Measurements from ENCODE around the gene C3orf70.

The C3orf70 gene

GRCh38 chr3:185084901-185085300 is 68.0 kb downstream of the C3orf70 start:
- TF ChIP-seq POLR2AphosphoS5 (IDR thresholded peaks at IDR 0.05; ENCODE audit: low read depth) (no peak), SPI1 (IDR thresholded peaks at IDR 0.05; ENCODE audit: borderline replicate concordance, low read depth) (no peak), GABPA (IDR thresholded peaks at IDR 0.05; ENCODE audit: low read depth) (no peak), CTCF (IDR thresholded peaks at IDR 0.05; ENCODE audit: insufficient read depth, low read length) (no peak)
- TF ChIP-seq, protein P1, sequence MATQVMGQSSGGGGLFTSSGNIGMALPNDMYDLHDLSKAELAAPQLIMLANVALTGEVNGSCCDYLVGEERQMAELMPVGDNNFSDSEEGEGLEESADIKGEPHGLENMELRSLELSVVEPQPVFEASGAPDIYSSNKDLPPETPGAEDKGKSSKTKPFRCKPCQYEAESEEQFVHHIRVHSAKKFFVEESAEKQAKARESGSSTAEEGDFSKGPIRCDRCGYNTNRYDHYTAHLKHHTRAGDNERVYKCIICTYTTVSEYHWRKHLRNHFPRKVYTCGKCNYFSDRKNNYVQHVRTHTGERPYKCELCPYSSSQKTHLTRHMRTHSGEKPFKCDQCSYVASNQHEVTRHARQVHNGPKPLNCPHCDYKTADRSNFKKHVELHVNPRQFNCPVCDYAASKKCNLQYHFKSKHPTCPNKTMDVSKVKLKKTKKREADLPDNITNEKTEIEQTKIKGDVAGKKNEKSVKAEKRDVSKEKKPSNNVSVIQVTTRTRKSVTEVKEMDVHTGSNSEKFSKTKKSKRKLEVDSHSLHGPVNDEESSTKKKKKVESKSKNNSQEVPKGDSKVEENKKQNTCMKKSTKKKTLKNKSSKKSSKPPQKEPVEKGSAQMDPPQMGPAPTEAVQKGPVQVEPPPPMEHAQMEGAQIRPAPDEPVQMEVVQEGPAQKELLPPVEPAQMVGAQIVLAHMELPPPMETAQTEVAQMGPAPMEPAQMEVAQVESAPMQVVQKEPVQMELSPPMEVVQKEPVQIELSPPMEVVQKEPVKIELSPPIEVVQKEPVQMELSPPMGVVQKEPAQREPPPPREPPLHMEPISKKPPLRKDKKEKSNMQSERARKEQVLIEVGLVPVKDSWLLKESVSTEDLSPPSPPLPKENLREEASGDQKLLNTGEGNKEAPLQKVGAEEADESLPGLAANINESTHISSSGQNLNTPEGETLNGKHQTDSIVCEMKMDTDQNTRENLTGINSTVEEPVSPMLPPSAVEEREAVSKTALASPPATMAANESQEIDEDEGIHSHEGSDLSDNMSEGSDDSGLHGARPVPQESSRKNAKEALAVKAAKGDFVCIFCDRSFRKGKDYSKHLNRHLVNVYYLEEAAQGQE (IDR thresholded peaks at IDR 0.05; ENCODE audit: insufficient replicate concordance, low read depth), result no peak
- no peak for DNase-seq (ENCODE audit: low read depth in 1 of 2, low spot score in 1 of 2)
- H3K4me3 ChIP-seq (replicated peaks; ENCODE audit: insufficient read depth, low read length), result no peak overlapping the region
- no peaks in the 10 kb centered on the region for H3K27me3 ChIP-seq (ENCODE audit: insufficient read depth, poor library complexity, severe bottlenecking)
- no peak overlapping the region for H3K27ac ChIP-seq (replicated peaks)

- no peak for TF ChIP-seq SPI1 (IDR thresholded peaks at IDR 0.05; ENCODE audit: borderline replicate concordance, low read depth)
- no peak overlapping the region for H3K27ac ChIP-seq (replicated peaks)
- no peak for DNase-seq (ENCODE audit: low read depth in 1 of 2, low spot score in 1 of 2)
- H3K27me3 ChIP-seq (ENCODE audit: insufficient read depth, poor library complexity, severe bottlenecking), result no peaks in the 10 kb centered on the region
- H3K4me3 ChIP-seq (replicated peaks; ENCODE audit: insufficient read depth, low read length), result no peak overlapping the region
These were observed 68.5 kb downstream of the C3orf70 start for GRCh38 chr3:185084402-185084801.

GRCh38 chr3:185082829-185083228 is 70.0 kb downstream of the C3orf70 start:
- TF ChIP-seq POLR2AphosphoS5 (IDR thresholded peaks at IDR 0.05; ENCODE audit: low read depth) (no peak), CTCF (IDR thresholded peaks at IDR 0.05; ENCODE audit: insufficient read depth, low read length) (no peak), SPI1 (IDR thresholded peaks at IDR 0.05; ENCODE audit: borderline replicate concordance, low read depth) (no peak), GABPA (IDR thresholded peaks at IDR 0.05; ENCODE audit: low read depth) (no peak)
- TF ChIP-seq, protein P1 (IDR thresholded peaks at IDR 0.05; ENCODE audit: insufficient replicate concordance, low read depth), result no peak
- no peak for DNase-seq (ENCODE audit: low read depth in 1 of 2, low spot score in 1 of 2)
- Histone ChIP-seq H3K27me3 (ENCODE audit: insufficient read depth, poor library complexity, severe bottlenecking) (no peaks in the 10 kb centered on the region), H3K4me3 (replicated peaks; ENCODE audit: insufficient read depth, low read length) (no peak overlapping the region), H3K27ac (replicated peaks) (no peak overlapping the region)

- H3K27me3 ChIP-seq (ENCODE audit: insufficient read depth, poor library complexity, severe bottlenecking), result no peaks in the 10 kb centered on the region
- no peak for DNase-seq (ENCODE audit: low read depth in 1 of 2, low spot score in 1 of 2)
- H3K27ac ChIP-seq (replicated peaks), result no peak overlapping the region
- no peak for TF ChIP-seq POLR2AphosphoS5 (IDR thresholded peaks at IDR 0.05; ENCODE audit: low read depth)
- TF ChIP-seq, protein P1 (IDR thresholded peaks at IDR 0.05; ENCODE audit: insufficient replicate concordance, low read depth), result no peak
- TF ChIP-seq CTCF (IDR thresholded peaks at IDR 0.05; ENCODE audit: insufficient read depth, low read length), result no peak
- no peak for TF ChIP-seq SPI1 (IDR thresholded peaks at IDR 0.05; ENCODE audit: borderline replicate concordance, low read depth)
- TF ChIP-seq GABPA (IDR thresholded peaks at IDR 0.05; ENCODE audit: low read depth), result no peak
- H3K4me3 ChIP-seq (replicated peaks; ENCODE audit: insufficient read depth, low read length), result no peak overlapping the region
These were observed 70.7 kb downstream of the C3orf70 start for GRCh38 chr3:185082149-185082548.
